HG03103 (cell line): ENCODE data around the gene TMTC1.

Source experiments
- ATAC-seq: cut with Tn5 transposase; IDR thresholded peaks from one replicate; pipeline ENCODE4 v1.9.1; 2021; ENCODE audit warnings: low read depth; ENCODE audit not compliant: unreplicated experiment

Gene TMTC1

GRCh38 chr12:29625359-29625953 is 158.3 kb downstream of the TMTC1 start:
- ATAC-seq = no peak

- no peak for ATAC-seq
Measured at GRCh38 chr12:29622251-29622650, 161.5 kb downstream of the TMTC1 start.

DNA sequence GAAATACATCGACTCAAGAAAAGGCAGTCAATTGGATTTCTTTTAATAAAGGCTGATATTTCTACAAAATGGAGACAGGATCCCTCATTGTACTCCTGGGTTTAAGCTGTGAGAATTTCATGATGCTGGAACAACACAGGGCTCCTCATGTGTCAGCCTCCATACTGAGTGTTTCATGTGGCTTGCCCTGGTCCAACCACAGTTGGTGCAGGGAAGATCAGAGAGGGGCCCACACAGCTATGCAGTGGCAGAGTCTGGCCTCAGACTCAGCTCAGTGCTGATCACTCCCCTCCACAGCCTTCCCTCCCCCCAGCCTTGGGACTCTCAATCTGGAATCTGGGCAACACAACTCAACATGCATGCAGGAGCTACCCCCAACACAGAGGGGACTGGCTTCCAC is 163.7 kb downstream of the TMTC1 start:
- no peak for ATAC-seq

- no peak for ATAC-seq
Measured at GRCh38 chr12:29617407-29617803, 166.3 kb downstream of the TMTC1 start.

DNA sequence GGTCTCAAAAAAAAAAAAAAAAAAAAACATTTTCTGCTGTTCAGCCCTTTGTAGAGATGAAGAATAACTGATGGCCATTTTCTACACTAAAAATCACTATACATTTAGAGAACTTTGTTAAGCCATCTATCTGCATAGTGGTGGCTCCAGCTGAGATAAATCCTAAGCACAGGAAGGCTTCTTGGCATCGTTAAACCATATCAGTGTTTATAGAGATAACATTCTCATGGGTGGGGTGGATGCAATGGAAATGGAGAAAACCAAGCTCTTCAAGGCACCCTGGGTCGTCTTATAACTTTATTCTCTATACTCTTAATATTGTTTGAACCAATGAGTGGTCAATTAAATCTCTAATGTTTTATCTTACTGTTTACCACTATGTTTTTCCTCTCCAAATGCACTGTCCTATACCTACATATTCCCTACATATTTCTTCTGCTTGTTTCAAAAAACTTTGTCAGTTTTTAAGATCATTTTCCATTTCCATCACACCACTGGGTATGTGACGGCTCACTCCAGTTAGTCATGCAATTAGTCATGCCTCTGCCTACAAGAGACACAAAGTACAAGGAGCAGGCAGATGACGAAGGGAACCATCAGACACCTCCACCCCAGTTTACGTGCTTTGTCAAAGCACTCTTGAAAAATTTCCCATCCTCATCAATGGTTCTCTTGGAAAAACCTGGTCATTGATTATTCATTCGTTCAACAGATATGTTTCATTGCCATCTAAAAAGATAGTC is 166.9 kb downstream of the TMTC1 start:
- ATAC-seq = no peak

DNA sequence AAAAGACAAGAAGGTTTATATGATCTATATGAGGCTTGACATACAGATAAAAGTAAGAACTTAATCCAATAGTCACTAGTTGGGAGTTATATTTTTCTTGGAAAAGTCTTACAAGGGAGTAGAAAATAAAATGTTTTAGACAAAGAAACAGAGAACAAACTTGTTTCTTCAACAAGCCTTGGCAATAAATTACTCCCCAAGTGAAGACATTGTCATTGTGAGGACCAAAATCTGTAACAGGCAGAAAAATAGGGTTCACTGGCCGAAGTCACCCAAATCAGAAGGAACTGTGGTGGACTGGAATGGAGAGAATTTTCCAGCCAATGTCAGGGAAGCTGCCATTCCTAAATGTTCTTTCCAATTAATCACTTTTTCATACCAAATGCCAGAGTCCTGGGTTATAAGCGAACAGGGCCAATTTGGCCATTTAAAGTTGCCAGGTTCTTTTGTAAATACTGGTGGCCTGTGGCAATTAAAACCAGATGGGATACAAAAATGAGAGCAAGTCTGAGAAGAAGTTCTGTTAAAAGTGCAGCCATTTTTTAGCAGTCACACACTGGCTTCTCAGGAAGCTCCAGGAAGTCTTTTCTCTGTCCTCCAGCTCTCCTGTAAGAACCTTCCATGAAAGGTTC is 168.9 kb downstream of the TMTC1 start:
- no peak for ATAC-seq

DNA sequence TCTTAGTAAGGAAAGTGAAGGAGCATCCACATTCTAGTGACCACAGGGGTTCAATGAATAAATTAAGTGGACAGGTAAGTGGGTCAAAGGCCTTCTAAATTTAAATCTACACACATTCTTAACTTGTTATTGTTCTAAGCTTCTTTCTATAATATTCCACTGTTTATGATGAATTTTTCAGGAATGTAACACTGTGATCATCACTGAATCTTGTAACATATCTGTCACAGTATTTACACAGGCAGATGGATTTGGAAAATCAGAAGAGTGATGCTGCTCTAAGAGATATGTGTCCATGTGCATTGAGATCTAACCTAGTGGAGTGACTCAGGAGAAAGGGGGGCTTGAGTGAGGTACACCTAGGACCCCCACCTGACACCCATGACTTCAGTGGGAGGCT is 170.8 kb downstream of the TMTC1 start:
- ATAC-seq = no peak

- ATAC-seq = no peak
Measured at GRCh38 chr12:29611906-29612305, 171.8 kb downstream of the TMTC1 start.

- no peak for ATAC-seq
Measured at GRCh38 chr12:29610473-29611170, 173.1 kb downstream of the TMTC1 start.

GRCh38 chr12:29609431-29610215 is 174.1 kb downstream of the TMTC1 start:
- no peak for ATAC-seq

- no peak for ATAC-seq
Measured at GRCh38 chr12:29608581-29608980, 175.2 kb downstream of the TMTC1 start.

- no peak for ATAC-seq
Measured at GRCh38 chr12:29599381-29599780, 184.4 kb downstream of the TMTC1 start.

DNA sequence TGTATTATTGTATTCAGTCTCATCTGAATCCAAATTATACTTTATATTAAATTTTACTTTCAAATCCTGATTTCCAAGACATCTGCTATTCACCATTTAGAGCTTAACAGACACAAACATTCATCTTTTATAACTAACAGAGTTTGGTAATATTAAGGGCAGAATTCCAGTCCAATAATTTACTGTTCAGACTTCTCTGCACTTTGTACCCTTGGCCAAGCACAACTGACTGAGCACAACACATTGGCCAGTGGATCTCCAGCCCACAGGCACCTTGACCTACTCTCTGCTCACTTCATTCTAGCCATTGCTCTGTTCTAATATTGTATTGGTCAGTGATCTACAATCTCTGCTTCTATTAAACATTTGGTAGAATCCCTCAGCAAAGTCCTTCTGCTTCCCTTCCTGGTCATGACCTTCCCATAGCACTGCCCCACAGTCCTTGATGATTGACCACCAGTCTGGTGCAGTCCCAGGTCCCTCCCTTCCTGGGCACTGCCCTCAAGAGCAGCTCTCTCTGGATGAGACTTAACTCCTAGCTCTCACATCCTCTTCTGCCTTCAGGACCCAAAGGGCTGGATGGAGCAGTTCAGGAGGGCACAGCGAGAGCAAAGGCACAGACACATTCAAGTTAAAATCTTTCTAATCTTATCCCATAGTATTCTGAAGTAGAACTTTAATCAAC is 188.5 kb downstream of the TMTC1 start:
- ATAC-seq = no peak

GRCh38 chr12:29593001-29593400 is 190.7 kb downstream of the TMTC1 start:
- no peak for ATAC-seq

GRCh38 chr12:29591140-29592020 is 192.4 kb downstream of the TMTC1 start:
- ATAC-seq = no peak

GRCh38 chr12:29589851-29590250 is 193.9 kb downstream of the TMTC1 start:
- no peak for ATAC-seq

DNA sequence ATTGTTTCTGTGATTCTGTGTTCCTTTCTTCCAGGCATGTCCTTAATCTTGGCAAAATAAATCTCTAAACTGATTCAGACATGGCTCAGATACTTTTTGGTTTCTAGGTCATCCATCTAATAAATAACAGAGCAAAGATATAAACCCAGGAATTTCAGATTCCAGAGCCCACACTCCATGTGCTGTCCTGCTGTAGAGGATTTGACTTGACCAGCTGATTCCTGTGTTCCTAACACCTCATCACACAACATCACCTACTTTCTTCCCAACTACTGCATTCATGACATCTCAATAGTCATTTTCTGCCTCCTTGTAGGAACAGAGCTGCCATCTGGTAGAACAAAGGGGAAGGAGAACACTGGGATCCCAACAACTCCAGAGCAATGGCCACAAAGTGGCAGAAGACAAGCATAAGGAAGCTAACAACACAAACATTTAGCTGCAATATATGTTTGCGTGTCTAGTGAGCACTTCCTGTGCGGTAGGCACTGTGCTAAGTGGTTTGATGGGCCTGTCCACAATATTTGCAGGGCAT is 194.4 kb downstream of the TMTC1 start:
- no peak for ATAC-seq

GRCh38 chr12:29582677-29583272 is 201.0 kb downstream of the TMTC1 start:
- ATAC-seq = no peak
